Erythroblast (primary cell): ENCODE results near the gene CDKN1B.

Experiments used
- GATA1 ChIP-seq: IDR thresholded peaks from 2 replicates; pipeline ENCODE4 v1.6.1; 2011; ENCODE audit warnings: low read depth, mild to moderate bottlenecking, control low read depth, low read length, moderate library complexity
- POLR2A ChIP-seq: IDR thresholded peaks from 2 replicates; pipeline ENCODE4 v1.6.1; 2011; ENCODE audit warnings: mild to moderate bottlenecking, low read length

GRCh38 chr12:12721176-12721751, 4.1 kb downstream of the CDKN1B start:
- TF ChIP-seq POLR2A (no peak), GATA1 (no peak)
